ENCODE data around the gene CHMP4B. TPM values are rescaled to one million over a fixed set of nuclear protein-coding genes. Genes with fewer than 3 reads are reported as not detected.

The CHMP4B gene
- polyA plus RNA-seq, 2 of the 4 experiments (the other 2 are of a cell fraction), result 81.3 to 104 TPM

DNA sequence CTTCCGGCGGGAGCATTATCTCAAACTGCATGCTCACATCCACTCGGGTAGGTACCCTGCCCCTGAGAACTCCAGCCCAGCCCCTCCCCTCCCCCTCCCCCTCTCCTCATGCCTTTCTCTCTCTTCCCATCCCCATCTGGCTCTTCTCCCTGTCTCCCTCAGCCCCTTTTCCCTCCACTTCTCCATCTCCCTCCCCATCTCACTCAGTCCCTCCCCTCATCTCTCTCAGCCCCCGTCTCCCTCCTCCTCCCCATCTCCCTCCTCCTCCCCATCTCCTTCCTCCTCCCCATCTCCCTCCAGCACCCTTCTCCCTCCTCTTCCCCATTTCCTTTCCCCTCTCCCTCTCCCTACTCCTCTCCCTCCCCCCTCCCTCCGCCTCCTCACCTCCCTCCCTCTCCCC is 27.3 kb upstream of the CHMP4B start:
- 84% methylated on average over 3 of the region's 5 CpGs for WGBS (ENCODE audit: missing lambda C conversion rate)
- ATAC-seq (no peak), DNase-seq (ENCODE audit: low read depth in 1 of 2, low spot score in 1 of 2) (no peak), FAIRE-seq (no peak)
- no peak overlapping the region for H3K4me3 ChIP-seq
- POLR2A ChIA-PET, result no interaction called here
- no peak for TF ChIP-seq HEYL (CRISPR knock-in tag; IDR thresholded peaks at IDR 0.05)
- no peak for TF ChIP-seq ZC3H11A (IDR thresholded peaks at IDR 0.05)
- TF ChIP-seq, protein P1, sequence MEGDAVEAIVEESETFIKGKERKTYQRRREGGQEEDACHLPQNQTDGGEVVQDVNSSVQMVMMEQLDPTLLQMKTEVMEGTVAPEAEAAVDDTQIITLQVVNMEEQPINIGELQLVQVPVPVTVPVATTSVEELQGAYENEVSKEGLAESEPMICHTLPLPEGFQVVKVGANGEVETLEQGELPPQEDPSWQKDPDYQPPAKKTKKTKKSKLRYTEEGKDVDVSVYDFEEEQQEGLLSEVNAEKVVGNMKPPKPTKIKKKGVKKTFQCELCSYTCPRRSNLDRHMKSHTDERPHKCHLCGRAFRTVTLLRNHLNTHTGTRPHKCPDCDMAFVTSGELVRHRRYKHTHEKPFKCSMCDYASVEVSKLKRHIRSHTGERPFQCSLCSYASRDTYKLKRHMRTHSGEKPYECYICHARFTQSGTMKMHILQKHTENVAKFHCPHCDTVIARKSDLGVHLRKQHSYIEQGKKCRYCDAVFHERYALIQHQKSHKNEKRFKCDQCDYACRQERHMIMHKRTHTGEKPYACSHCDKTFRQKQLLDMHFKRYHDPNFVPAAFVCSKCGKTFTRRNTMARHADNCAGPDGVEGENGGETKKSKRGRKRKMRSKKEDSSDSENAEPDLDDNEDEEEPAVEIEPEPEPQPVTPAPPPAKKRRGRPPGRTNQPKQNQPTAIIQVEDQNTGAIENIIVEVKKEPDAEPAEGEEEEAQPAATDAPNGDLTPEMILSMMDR (IDR thresholded peaks at IDR 0.05), result no peak
- TF ChIP-seq ESRRA (IDR thresholded peaks at IDR 0.05; ENCODE audit: borderline replicate concordance, low read length), result no peak
- TF ChIP-seq, protein P2, sequence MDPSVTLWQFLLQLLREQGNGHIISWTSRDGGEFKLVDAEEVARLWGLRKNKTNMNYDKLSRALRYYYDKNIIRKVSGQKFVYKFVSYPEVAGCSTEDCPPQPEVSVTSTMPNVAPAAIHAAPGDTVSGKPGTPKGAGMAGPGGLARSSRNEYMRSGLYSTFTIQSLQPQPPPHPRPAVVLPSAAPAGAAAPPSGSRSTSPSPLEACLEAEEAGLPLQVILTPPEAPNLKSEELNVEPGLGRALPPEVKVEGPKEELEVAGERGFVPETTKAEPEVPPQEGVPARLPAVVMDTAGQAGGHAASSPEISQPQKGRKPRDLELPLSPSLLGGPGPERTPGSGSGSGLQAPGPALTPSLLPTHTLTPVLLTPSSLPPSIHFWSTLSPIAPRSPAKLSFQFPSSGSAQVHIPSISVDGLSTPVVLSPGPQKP (IDR thresholded peaks at IDR 0.05; ENCODE audit: low read depth, low read length), result no peak
- no peak for TF ChIP-seq CBX8 (IDR thresholded peaks at IDR 0.05)
- TF ChIP-seq ZNF302 (CRISPR knock-in tag; IDR thresholded peaks at IDR 0.05), result no peak
- no peak for TF ChIP-seq RNF2 (IDR thresholded peaks at IDR 0.05; ENCODE audit: borderline replicate concordance, low read depth)
- TF ChIP-seq ZFP36 (IDR thresholded peaks at IDR 0.05; ENCODE audit: borderline replicate concordance, partially characterized antibody), result no peak
- TF ChIP-seq EHF (CRISPR knock-in tag; IDR thresholded peaks at IDR 0.05), result no peak
- no peak for TF ChIP-seq RFX5 (IDR thresholded peaks at IDR 0.05)
- TF ChIP-seq JUNB (IDR thresholded peaks at IDR 0.05), result no peak
- TF ChIP-seq, protein P3, sequence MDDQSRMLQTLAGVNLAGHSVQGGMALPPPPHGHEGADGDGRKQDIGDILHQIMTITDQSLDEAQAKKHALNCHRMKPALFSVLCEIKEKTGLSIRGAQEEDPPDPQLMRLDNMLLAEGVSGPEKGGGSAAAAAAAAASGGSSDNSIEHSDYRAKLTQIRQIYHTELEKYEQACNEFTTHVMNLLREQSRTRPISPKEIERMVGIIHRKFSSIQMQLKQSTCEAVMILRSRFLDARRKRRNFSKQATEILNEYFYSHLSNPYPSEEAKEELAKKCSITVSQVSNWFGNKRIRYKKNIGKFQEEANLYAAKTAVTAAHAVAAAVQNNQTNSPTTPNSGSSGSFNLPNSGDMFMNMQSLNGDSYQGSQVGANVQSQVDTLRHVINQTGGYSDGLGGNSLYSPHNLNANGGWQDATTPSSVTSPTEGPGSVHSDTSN (IDR thresholded peaks at IDR 0.05), result no peak
- no peaks in the 10 kb centered on the region for H3K9me3 ChIP-seq
- H3K27ac ChIP-seq, result no peak overlapping the region
- H3K4me2 ChIP-seq, result no peak overlapping the region
- peaks cover 8% of the 10 kb centered on the region for H3K4me1 ChIP-seq
- CTCF ChIA-PET, result interaction anchor here (1.7 to 2.4 kb wide), 2 partner anchors 8 to 52 kb away, joined by 3 to 12 read pairs; partner anchors contain the start of gene ZNF341

DNA sequence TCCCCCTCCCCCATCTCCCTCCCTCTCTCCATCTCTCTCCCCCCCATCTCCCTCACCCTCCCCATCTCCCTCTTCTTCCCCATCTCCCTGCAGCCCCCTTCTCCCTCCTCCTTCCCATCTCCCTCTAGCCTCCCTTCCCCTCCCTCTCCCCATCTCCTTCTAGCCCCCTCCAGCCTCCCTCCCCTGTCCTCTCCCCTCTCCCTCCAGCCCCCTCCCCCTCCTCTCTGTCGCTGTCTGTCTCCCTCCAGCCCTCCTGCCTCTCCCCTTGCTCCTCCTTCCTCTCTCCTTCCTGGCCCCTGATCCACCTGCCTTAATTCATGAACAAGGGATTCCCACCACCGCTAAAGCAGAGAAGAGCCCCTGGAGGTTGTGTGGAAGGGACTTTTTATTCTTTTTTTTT is 26.9 kb upstream of the CHMP4B start:
- CTCF ChIA-PET, result no interaction called here
- no peak for DNase-seq (ENCODE audit: low read depth in 1 of 2, low spot score in 1 of 2)
- POLR2A ChIA-PET, result no interaction called here
- H3K4me3 ChIP-seq, result no peak overlapping the region
- 79% methylated on average over 2 of the region's 2 CpGs for WGBS (ENCODE audit: missing lambda C conversion rate)
- no peak overlapping the region for H3K27ac ChIP-seq
- H3K4me2 ChIP-seq, result no peak overlapping the region
- no peak for FAIRE-seq
- no peaks in the 10 kb centered on the region for H3K9me3 ChIP-seq
- H3K4me1 ChIP-seq, result peaks cover 11% of the 10 kb centered on the region
- TF ChIP-seq, protein P1 (IDR thresholded peaks at IDR 0.05), result no peak
- no peak for TF ChIP-seq MAFK (IDR thresholded peaks at IDR 0.05; ENCODE audit: partially characterized antibody)
- TF ChIP-seq RCOR1 (IDR thresholded peaks at IDR 0.05; ENCODE audit: low read depth, low read length), result no peak
- no peak for TF ChIP-seq GATA3 (IDR thresholded peaks at IDR 0.05; ENCODE audit: borderline replicate concordance)
- TF ChIP-seq JUNB (IDR thresholded peaks at IDR 0.05), result no peak
- TF ChIP-seq, protein P4, sequence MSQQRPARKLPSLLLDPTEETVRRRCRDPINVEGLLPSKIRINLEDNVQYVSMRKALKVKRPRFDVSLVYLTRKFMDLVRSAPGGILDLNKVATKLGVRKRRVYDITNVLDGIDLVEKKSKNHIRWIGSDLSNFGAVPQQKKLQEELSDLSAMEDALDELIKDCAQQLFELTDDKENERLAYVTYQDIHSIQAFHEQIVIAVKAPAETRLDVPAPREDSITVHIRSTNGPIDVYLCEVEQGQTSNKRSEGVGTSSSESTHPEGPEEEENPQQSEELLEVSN (IDR thresholded peaks at IDR 0.05; ENCODE audit: borderline replicate concordance, low read depth), result no peak
- TF ChIP-seq SREBF2 (IDR thresholded peaks at IDR 0.05), result no peak
- TF ChIP-seq CBX2 (IDR thresholded peaks at IDR 0.05; ENCODE audit: borderline replicate concordance, low read depth), result no peak
- TF ChIP-seq, protein P2 (IDR thresholded peaks at IDR 0.05; ENCODE audit: low read depth, low read length), result no peak
- TF ChIP-seq, protein P5, sequence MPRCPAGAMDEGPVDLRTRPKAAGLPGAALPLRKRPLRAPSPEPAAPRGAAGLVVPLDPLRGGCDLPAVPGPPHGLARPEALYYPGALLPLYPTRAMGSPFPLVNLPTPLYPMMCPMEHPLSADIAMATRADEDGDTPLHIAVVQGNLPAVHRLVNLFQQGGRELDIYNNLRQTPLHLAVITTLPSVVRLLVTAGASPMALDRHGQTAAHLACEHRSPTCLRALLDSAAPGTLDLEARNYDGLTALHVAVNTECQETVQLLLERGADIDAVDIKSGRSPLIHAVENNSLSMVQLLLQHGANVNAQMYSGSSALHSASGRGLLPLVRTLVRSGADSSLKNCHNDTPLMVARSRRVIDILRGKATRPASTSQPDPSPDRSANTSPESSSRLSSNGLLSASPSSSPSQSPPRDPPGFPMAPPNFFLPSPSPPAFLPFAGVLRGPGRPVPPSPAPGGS (IDR thresholded peaks at IDR 0.05), result no peak
- no peak for TF ChIP-seq TFCP2L1 (CRISPR knock-in tag; IDR thresholded peaks at IDR 0.05)
- TF ChIP-seq, protein P6, sequence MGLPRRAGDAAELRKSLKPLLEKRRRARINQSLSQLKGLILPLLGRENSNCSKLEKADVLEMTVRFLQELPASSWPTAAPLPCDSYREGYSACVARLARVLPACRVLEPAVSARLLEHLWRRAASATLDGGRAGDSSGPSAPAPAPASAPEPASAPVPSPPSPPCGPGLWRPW (IDR thresholded peaks at IDR 0.05), result no peak
- ATAC-seq, result no peak
